ENCODE data around the gene BNIPL. TPM values are rescaled to one million over a fixed set of nuclear protein-coding genes. Genes with fewer than 3 reads are reported as not detected.

Gene BNIPL
- total RNA-seq, 1 donor from 2014 or later: 27.7 TPM

DNA sequence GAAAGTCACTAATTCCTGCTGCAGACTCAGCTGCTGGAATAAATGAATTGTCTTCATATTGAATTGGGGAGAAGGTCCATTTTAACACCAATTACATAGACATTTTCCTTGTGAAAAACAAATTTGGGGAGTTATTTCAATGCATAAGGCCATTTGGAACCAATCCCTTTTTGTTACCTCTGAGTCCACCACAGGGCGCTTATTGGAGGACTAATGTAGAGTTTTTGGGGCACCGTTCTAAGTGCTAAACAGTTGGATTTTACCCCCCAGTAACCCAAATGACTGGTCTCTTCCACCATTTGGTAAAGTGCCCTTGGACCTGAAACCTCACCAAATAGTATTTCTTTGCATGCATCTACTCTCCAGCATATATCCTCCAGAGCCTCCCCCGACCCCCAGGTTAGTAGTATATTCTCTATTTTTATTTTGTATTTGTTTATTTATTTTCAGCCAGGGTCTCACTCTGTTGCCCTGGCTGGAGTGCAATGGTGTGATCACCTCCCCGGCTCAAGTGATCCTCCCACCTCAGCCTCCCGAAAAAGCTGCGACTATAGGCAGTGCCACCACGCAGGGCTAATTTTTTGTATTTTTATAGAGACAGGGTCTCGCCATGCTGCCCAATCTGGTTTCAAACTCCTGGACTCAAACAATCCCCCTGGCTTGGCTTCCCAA lies 26.6 kb upstream of the BNIPL start:
- Mint-ChIP-seq H3K36me3 (peaks cover 3% of the 10 kb centered on the region), H3K4me3 (peak overlapping the region; percentile 92), H3K27me3 (no peaks in the 10 kb centered on the region), H3K27ac (peak overlapping the region; percentile 97), H3K4me1 (ENCODE audit: unreplicated experiment) (peaks cover 56% of the 10 kb centered on the region), H3K9me3 (no peaks in the 10 kb centered on the region)
- TF ChIP-seq CTCF (conservative IDR thresholded peaks at IDR 0.05): no peak
- no peak for DNase-seq (ENCODE audit: extremely low spot score, unreplicated experiment)

DNA sequence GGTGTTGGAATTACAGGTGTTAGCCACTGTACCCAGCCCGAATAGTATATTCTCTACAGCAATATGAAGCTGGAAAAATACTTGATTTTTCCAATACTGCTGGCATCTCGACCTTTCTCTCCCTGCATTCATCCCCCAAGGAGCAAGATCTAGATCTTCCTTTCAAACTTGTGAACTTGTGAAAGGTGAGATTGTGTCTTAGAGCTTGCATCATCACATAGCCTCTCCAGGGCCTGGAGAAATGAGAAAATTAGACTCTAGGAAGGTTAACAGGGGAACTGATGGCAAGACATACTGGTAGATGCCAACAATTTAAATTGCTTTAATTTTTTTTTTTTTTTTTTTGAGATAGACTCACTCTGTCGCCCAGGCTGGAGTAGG lies 26.1 kb upstream of the BNIPL start:
- TF ChIP-seq CTCF (conservative IDR thresholded peaks at IDR 0.05): no peak
- peaks cover 55% of the 10 kb centered on the region for H3K4me1 Mint-ChIP-seq (ENCODE audit: unreplicated experiment)
- H3K9me3 Mint-ChIP-seq: no peaks in the 10 kb centered on the region
- DNase-seq (ENCODE audit: extremely low spot score, unreplicated experiment): no peak
- no peaks in the 10 kb centered on the region for H3K27me3 Mint-ChIP-seq
- H3K4me3 Mint-ChIP-seq: peak overlapping the region; percentile 39
- no peak overlapping the region for H3K27ac Mint-ChIP-seq
- H3K36me3 Mint-ChIP-seq: peaks cover 3% of the 10 kb centered on the region

- Mint-ChIP-seq H3K4me3 (peak overlapping the region; percentile 26), H3K9me3 (no peaks in the 10 kb centered on the region)
Measured at GRCh38 chr1:151011154-151011850, 25.1 kb upstream of the BNIPL start.

DNA sequence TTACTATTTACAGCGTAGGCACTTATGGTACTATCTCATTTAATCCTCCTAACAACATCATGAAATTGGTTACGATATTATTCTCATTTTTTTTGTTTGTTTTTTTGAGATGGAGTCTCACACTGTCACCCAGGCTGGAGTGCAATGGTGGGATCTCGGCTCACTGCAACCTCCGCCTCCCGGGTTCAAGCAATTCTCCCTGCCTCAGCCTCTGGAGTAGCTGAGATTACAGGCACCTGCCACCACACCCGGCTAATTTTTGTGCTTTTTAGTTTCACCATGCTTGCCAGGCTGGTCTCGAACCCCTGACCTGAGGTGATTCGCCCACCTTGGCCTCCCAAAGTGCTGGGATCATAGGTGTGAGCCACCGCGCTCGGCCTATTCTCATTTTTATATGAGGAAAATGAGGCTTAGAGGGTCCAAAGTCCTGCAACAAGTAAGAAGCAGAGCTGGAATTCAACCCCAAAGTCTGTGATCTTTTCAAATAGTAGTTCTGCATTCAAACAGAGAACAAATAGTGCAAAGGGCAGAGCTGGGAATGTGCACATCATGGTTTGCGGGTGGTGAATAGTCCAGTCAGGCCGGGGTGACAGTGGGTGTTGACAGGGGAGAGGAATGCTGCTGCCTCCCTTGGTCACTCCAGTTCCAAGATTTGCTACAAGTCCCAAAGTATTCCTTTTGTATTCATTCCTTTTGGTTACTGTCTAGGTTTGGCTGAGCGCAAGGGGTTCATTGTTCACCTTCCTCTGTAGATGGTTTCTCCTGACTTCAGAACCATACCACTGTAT lies 23.5 kb upstream of the BNIPL start:
- H3K27me3 Mint-ChIP-seq: no peaks in the 10 kb centered on the region
- H3K36me3 Mint-ChIP-seq: peaks cover 3% of the 10 kb centered on the region
- peak overlapping the region; percentile 54 for H3K4me3 Mint-ChIP-seq
- no peak for DNase-seq (ENCODE audit: extremely low spot score, unreplicated experiment)
- TF ChIP-seq CTCF (conservative IDR thresholded peaks at IDR 0.05): no peak
- peaks cover 33% of the 10 kb centered on the region for H3K4me1 Mint-ChIP-seq (ENCODE audit: unreplicated experiment)
- H3K9me3 Mint-ChIP-seq: no peaks in the 10 kb centered on the region
- H3K27ac Mint-ChIP-seq: peak overlapping the region; percentile 75

More at GRCh38 chr1:151011154-151011850, 25.1 kb upstream of the BNIPL start:
- no peak for TF ChIP-seq CTCF (conservative IDR thresholded peaks at IDR 0.05)
- no peak for DNase-seq (ENCODE audit: extremely low spot score, unreplicated experiment)
- peaks cover 46% of the 10 kb centered on the region for H3K4me1 Mint-ChIP-seq (ENCODE audit: unreplicated experiment)
- H3K27ac Mint-ChIP-seq: no peak overlapping the region
- no peaks in the 10 kb centered on the region for H3K27me3 Mint-ChIP-seq
- peaks cover 3% of the 10 kb centered on the region for H3K36me3 Mint-ChIP-seq

- Mint-ChIP-seq H3K27ac (peak overlapping the region; percentile 75), H3K9me3 (no peaks in the 10 kb centered on the region), H3K36me3 (peaks cover 7% of the 10 kb centered on the region), H3K4me3 (peak overlapping the region; percentile 54), H3K27me3 (no peaks in the 10 kb centered on the region), H3K4me1 (ENCODE audit: unreplicated experiment) (peaks cover 30% of the 10 kb centered on the region)
- no peak for DNase-seq (ENCODE audit: extremely low spot score, unreplicated experiment)
- no peak for TF ChIP-seq CTCF (conservative IDR thresholded peaks at IDR 0.05)
Measured at GRCh38 chr1:151013518-151013917, 22.9 kb upstream of the BNIPL start.
